NCI-H2196 treated with DMSO at 0.1 percent for 48 hours (cell line): ENCODE results near the gene KXD1.
"Not testable (repeated sequence)": the region's sequence is repeated elsewhere in the genome, so short reads cannot be mapped to it uniquely, and the experiment has no call there.

Source experiments
- DNase-seq: peaks from one replicate; lab custom pipeline; 2025; ENCODE audit not compliant: unreplicated experiment; lab: John Stamatoyannopoulos, UW

Gene KXD1

DNA sequence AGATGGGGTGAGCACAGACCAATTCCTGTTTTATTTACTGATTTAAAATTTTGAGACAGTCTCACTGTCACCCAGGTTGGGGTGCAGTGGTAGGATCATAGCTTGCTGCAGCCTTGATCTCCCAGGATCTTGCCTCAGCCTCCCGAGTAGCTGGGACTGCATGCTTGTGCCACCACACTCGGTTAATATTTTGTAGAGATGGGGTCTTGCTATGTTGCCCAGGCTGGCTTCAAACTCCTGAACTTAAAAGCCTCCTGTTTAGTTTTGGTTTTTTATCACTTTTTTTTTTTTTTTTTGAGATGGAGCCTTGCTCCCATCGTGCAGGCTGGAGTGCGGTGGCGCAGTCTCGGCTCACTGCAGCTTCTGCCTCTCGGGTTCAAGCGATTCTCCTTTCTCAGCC lies 18.7 kb downstream of the KXD1 start:
- no peak for DNase-seq

DNA sequence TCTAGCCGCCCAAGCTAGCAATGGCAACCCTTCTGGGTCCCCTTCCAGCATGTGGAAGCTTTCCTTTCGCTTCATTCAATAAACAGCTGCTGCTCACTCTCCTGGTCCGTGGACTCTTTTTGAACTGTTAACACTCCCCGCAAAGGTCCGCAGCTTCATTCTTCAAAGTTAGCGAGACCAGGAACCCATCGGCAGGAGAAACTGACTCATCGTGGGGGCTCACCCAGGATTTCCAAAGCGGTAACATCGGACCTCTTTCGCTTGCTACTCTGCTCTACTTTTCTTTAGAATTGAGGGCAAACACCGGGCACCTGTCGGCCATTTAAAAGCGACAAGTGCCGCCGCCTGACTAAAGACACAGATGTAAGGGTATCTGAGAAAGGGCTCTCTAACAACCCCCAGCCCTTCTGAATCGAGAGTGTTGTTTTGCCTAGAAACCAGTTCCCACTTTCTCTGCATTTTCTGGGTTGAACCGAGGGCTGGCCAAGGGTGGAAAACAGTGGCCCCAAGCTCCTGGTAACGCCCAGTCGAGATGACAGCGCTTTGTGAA lies 19.8 kb downstream of the KXD1 start:
- no peak for DNase-seq

DNA sequence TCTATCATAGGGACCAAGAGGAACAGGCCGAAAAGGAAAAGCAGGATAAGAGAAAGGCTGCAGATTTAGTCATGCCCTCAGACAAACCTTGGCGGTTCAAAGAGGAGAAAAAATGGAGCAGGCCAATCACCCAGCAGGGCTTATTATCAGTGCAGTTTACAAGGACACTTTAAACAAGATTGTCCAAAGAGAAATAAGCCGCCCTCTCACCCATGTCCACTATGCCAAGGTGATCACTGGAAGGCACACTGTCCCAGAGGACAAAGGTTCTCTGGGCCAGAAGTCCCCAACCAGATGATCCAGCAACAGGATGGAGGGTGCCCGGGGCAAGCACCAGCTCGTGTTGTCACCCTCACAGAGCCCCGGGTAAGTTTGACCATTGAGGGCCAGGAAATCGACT lies 22.6 kb downstream of the KXD1 start:
- DNase-seq, result no peak

GRCh38 chr19:18586306-18586705 lies 28.6 kb downstream of the KXD1 start:
- DNase-seq, result no peak

- no peak for DNase-seq
These were observed 29.9 kb downstream of the KXD1 start for GRCh38 chr19:18587561-18587960.

DNA sequence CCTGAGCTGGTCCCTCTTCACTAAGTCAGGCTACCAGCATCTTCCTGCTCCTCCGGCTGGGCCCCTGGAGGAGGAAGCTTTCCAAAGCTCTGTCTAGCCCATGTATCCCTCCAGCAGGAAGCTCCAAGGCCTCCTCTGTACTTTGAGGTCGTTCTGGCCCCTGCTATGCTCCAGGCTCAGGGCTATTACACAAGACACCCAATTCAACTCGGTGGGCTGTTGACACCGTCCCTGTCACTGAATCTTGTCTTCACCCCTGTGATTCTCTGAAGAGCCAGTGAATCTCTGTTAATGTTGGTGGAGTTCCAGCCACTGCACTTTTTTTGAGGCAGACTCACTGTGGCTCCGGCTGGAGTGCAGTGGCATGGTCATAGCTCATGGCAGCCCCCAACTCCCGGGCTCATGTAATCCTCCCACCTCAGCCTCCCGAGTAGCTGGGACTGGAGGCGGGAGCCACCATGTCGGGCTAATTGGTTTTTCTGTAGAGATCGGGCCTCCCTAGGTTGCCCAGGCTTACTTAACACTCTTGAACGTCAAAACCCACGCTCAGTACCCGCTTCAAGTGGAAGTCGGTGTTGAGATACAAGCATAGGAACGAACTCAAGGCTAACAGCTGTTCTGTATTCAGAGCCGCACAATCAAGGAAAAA lies 30.4 kb downstream of the KXD1 start:
- no peak for DNase-seq

DNA sequence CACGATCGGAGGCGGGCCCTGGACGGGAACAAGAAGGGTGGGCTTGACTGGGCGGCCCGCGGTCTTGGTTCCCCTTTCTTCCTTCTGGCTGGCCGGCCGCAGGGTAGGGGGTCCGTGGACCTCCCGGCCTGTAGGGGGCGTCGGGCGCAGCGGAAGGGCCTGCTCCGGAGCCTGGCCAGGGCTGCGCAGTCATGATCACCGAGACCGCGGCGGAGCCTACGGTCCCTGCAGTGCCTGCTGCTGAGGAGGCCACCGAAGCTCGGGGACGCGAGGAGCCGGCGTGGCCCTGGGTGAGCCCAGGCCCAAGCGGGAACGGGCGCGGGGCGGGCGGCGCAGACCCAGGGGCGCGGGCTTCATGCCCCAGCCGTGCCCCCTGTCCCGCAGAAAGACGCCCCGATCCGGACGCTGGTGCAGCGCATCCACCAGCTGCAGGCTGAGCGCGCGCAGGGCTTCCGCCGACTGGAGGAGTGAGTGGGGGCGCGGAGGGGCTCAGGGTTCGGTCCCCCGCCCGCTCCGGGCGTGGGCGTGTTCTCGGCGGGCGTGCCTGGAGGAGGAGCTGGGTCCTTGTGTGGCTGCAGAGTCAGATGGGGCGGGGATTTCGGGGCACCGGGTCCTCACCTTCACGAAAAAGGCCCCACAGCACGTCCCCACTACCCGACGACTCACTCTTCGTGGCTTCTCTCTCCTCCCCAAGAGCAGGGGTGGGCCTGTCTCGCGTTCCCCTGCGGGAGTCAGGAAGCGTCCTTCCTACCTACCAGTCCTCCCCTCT lies 31.1 kb downstream of the KXD1 start, which contains the start of gene REX1BD:
Gene REX1BD (plus strand): TSS at position 188 of the 769 bp plus-strand sequence. CDS start 4 bp downstream, at position 192.
- peak; percentile 51 for DNase-seq

DNA sequence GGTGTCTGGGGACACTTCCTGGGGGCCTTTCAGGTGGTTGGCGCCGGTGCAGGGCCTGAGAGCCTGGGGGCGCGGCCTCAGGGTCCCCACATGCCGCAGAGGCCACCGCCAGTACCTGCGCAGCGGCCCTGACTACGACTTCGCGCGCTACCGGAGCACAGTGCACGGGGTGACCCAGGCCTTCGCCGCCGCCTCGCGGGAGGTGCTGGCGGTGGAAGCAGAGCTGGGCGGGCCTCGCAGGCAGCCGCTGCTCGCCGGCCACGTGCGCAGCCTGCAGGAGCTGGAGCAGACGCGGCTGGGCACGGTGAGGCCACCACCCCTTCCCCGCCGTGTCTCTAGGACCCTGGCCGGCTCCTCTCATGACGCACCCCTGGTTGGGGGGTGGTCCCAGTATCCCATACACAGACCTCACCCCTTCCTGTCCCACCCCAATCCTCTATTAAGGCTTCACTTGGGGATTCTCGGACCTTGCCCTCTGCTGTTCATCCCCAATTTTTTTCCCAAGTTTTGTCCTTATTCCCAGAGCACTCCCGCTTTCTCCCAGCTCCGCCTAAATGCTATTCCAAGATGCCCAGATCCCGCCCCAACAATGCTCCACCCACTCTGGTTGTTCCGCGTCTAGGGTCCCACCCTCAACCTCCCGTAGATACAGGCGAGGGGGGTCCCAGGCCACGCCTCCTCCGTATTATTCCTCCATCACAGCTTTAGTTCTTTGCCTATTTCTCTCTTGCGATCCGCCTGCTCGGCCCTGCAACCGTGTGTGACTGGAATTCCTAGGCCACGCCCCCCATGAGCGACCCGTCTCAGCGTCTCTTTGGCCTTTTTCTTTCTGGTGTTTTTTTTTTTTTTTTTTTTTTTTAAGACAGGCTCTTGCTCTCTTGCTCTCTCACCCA lies 32.0 kb downstream of the KXD1 start:
- peak; percentile 80 for DNase-seq

DNA sequence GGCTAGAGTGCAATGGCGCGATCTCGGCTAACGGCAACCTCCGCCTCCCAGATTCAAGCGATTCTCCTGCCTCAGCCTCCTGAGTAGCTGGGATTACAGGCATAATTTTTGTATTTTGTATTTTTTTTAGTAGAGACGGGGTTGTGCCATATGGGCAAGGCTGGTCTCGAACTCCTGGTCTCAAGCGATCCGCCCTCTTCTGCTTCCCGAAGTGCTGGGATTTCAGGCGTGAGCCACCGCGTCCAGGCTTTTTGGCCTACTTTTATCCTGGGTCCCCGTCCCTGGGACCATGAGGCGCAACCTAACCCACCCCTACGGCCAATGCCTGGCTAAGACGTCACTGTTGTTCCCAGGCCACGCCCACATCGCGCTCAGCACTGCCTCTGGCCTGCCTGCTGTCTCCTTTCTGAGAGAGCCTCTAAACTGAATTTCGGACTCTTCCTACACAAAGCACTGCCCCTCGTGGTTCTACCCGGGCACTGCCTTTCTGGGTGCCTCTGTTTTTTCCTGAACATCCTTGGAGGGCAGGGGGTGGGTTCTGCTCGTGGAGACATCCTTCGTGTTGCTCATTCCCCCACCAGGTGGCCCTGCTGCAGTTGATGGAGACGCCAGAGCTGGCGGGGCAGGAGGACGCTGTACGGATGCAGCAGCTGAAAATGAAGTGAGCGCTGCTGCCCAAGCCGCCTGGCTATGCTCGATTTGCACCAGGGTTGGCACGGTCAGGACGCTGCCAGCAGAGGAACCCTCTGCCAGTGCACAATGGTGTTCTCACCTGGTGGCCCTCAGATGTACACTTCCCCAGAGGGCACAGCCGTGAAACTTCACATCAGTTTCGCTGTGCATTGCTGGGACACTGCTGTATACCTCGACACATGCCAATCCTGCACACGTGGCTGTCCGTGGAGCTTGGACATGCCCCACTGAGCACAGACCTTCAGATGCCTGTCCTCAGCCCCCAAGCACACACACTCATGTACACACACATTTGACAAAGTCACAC lies 32.9 kb downstream of the KXD1 start:
- DNase-seq, result peak; percentile 96

- no peak for DNase-seq
These were observed 34.2 kb downstream of the KXD1 start for GRCh38 chr19:18591735-18592385.

GRCh38 chr19:18592732-18593131 lies 35.1 kb downstream of the KXD1 start:
- not testable (repeated sequence) for DNase-seq

DNA sequence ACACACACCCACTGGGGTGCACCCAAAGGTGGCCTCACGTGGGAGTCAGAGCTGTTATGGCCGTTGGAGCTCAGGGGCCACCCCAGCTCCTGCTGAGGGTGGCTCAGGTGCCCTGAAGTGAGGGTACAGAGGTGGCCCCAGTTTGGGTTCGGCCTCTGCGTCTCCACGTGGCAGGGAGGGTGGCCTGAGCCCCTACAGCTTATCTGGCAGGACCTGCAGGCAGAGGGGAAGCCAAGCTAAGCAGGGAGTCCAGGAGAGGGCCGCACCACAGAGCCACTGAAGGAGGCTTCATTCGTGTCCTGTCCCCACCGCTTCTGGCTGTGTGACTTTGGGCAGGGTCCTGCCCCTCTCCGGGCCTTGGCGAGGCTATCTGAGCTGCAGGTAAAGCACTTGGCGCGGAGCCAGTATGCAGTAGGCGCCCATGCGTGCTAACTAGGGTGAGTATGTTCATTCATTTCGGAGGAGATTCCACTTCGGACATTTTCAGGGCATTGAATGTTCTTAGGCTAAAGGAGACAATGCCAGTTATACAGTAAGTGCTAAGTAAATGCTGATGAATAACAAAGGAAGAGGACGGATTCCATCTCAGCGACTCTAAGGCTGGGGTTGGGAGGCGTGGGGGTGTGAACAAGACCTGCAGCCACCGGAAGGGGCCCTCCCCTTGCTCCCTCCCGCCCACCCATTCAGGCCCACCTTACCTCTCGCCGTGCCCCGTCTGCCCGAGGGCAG lies 35.9 kb downstream of the KXD1 start:
- no peak for DNase-seq

GRCh38 chr19:18594096-18594823 lies 36.6 kb downstream of the KXD1 start:
- peak; percentile 35 for DNase-seq

DNA sequence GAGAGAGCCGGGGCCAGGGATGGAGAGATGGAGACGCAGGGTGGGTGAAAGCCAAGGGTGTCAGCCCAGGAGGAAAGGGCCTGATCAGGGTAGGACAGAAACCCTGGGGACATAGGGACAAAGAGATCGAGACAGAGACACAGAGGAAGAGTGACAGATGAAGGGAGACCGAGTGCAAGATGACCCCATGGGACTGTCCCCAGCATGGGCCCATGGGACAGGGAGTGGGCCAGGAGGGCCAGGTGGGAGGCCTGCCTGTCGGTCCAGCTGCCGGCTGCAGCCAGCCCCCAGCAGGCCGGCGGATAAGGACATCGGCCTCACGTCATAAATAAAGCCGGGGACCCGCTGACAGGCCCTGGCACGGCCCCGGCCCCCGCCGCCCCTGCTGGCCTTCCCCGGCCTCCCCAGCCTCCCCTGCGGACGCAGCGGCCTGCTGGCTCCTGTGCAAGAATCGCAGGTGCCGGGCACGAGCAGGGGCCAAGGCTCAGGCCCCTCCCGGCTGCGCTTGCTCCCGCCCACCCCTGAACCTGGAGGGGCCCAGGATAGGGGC lies 37.2 kb downstream of the KXD1 start:
- no peak for DNase-seq

DNA sequence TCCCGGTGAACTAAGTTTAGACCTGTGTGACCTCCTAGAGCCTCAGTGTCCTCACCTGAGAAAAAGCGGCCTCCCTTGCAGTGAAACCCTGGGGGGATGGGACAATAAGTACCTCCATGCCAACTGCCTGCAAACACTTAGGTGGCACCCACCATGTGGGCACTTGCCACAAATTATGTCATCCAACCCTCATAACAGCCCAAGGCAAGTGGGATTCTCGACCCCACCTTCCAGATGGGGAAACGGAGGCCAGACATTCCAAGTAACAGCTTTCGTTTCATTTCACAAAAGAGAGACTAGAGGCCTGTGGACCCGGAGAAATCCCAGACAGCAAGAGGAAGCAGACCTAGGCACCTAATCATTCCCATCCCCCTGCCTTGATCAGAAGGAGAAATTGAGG lies 37.8 kb downstream of the KXD1 start:
- DNase-seq, result no peak

DNA sequence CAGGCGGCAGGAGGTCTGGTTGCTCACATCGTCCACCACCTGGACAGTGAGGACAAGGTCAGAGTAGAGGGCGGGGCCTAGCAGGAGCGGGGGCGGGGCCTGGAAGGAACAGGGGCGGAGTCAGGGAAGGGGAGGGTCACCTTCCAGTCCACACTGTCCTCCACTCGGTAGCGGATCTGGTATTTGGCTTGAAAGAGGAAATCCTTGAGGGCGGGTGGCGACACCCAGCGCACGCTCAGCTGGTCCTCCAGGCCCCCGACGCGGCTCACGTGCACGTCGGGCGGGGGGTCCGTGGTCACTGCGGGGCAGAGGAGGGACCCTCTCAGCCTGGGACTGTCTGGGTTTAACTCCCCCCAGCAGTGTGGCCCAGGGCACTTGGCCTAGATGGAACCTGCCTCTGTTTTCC lies 39.1 kb downstream of the KXD1 start:
- DNase-seq, result peak; percentile 21

DNA sequence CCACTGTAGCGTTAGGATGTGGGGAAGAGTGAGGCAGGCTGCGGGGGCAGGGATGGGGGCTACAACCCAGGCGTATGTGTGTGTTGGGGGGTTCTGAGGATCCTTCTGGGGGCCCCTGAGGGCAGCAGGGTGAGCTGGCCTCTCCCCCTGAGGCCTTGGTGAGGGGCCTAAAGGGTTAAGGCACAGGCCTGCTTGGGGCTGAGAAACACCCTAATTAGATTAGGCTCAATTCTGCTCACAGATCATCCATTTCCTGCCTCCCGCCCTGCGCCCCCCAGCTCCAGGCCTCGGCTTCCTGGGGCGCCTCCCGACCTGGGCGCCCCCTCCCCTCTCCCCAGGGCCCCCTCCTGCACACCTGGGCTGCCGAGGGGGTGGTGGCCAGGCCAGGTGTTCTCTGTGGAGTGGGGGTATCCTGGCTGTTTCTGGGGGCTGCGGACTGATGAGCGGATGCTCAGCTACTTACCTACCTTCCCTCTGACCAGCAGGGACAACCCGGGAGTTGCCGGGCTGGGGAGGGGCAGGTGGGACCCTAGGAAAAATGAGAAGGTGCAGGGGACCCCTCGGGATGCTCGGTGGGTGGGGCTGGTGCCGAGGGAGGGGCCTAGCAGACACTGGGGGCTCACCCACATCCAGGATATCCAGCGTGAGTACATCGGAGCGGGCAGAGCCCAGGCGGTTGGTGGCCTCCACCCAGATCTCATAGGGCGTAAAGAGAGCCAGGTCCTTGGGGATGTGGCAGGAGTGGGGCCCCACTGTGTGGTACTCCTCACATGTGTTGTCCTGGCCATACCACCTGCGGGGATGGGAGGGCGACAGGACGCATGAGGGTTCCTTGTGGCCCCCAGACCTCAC lies 40.4 kb downstream of the KXD1 start:
- DNase-seq, result no peak
